ENCODE results near the gene FTO.

GRCh38 chr16:53945996-53946395 lies 242.0 kb downstream of the FTO start:
- peak in 3 of 5 experiments; percentile 23 to 29 (median 26) for TF ChIP-seq CTCF (IDR thresholded peaks at IDR 0.05)
- TF ChIP-seq EP300 (IDR thresholded peaks at IDR 0.05): no peak

Data from tibial nerve (tissue), 4 donors.